K562 (cell line): Measurements from ENCODE around the gene SEMA6B. TPM values are rescaled to one million over a fixed set of nuclear protein-coding genes. Genes with fewer than 3 reads are reported as not detected.

ENCODE experiments used
- ATAC-seq: fragments of 200-7000 bp; cut with Tn5 transposase; 3 replicates; pipeline ENCODE4 v1.9.1; 2020; ENCODE audit warnings: moderate library complexity
- BruUV-seq: library from RNA; stranded (reverse); fragments of 400-500 nt; replicated peaks from 2 replicates; lab custom pipeline; 2021; lab: Mats Ljungman, UMichigan
- CTCF ChIA-PET: fragments of 300-600 bp; formaldehyde crosslinking; extraction: SDS; loops from one replicate; lab custom pipeline; 2021; ENCODE audit warnings: low intra/inter-chr PET ratio; lab: Yijun Ruan, JAX
- POLR2A ChIA-PET: fragments of 300-600, 350-650 bp; sonication (Branson Sonifier 250); formaldehyde crosslinking; extraction: SDS; loops from one replicate; lab custom pipeline; 2021; ENCODE audit warnings: antibody characterized with exemption, inconsistent platforms; lab: Yijun Ruan, JAX
- DNase-seq, 4 experiments: peaks; one replicate each; pipeline versions ENCODE4 v3.0.0 to v3.0.0-alpha.2; 2011 to 2018; ENCODE audit warnings: low spot score in 3 of 4, mixed read lengths in 3 of 4; ENCODE audit errors: extremely low read depth in 1 of 4
- FAIRE-seq: peaks from 2 replicates; lab custom pipeline; 2011; peaks lifted over from hg19 to GRCh38; lab: Jason Lieb, UNC
- H2AFZ ChIP-seq: 2 replicates; pipeline ENCODE4 v1.6.0; 2011; ENCODE audit warnings: low read depth, low read length, control low read depth, inconsistent platforms
- H3K27ac ChIP-seq: fragments of 200-600 bp; 3 replicates; pipeline ENCODE4 v1.8.0; 2011; ENCODE audit warnings: low read depth, mild to moderate bottlenecking, control low read depth, inconsistent platforms, low read length, moderate library complexity, mixed read lengths; ENCODE audit errors: extremely low read depth
- H3K27me3 ChIP-seq, 2 experiments: fragments of 300-600 bp in 1 of 2; 2 replicates in 1 of 2; 3 replicates in 1 of 2; pipeline versions ENCODE4 v1.6.0 to v1.8.0; 2011; ENCODE audit warnings: inconsistent platforms in 2 of 2, low read length in 2 of 2, mild to moderate bottlenecking in 1 of 2, mixed read lengths in 1 of 2, moderate library complexity in 1 of 2; ENCODE audit not compliant: control insufficient read depth in 2 of 2, insufficient read depth in 2 of 2
- H3K36me3 ChIP-seq: fragments of 300-600 bp; 3 replicates; pipeline ENCODE4 v1.8.0; 2011; ENCODE audit warnings: mild to moderate bottlenecking, low read length, inconsistent platforms; ENCODE audit not compliant: control insufficient read depth, insufficient read depth
- H3K4me1 ChIP-seq, 2 experiments: fragments of 200-600 bp in 1 of 2; replicated peaks in 1 of 2; 2 replicates in 1 of 2; 3 replicates in 1 of 2; pipeline versions ENCODE4 v1.5.1 to v1.8.0; 2011; ENCODE audit warnings: inconsistent platforms in 2 of 2, low read length in 2 of 2, mild to moderate bottlenecking in 1 of 2, mixed read lengths in 1 of 2, moderate library complexity in 1 of 2; ENCODE audit not compliant: control insufficient read depth in 2 of 2, insufficient read depth in 2 of 2
- H3K4me2 ChIP-seq: 2 replicates; pipeline ENCODE4 v1.6.1; 2011; ENCODE audit warnings: low read length, control low read depth, inconsistent platforms, mixed read lengths; ENCODE audit not compliant: insufficient read depth
- H3K4me3 ChIP-seq: fragments of 200-600 bp; sonication (generic), shearing (Covaris generic); 2 replicates; pipeline ENCODE4 v1.5.1; 2016; ENCODE audit warnings: control low read depth, inconsistent platforms
- H3K79me2 ChIP-seq: fragments of 200-600 bp; 3 replicates; pipeline ENCODE4 v1.8.0; 2011; ENCODE audit warnings: low read length, inconsistent platforms; ENCODE audit not compliant: control insufficient read depth, insufficient read depth
- H3K9ac ChIP-seq, 2 experiments: 2 replicates each; pipeline versions ENCODE4 v1.6.0 to v1.6.1; 2011; ENCODE audit warnings: low read depth in 2 of 2, low read length in 2 of 2, control low read depth in 1 of 2, inconsistent platforms in 1 of 2, mild to moderate bottlenecking in 1 of 2, mixed read lengths in 1 of 2; ENCODE audit not compliant: insufficient read depth in 1 of 2
- H3K9me1 ChIP-seq: one replicate; pipeline ENCODE4 v1.6.0; 2011; ENCODE audit warnings: inconsistent platforms, mild to moderate bottlenecking, low read length, moderate library complexity; ENCODE audit not compliant: control insufficient read depth, insufficient read depth
- H3K9me3 ChIP-seq: replicated peaks from 2 replicates; pipeline ENCODE4 v1.5.1; 2011; ENCODE audit warnings: low read depth, low read length, inconsistent platforms; ENCODE audit not compliant: control insufficient read depth, insufficient read depth
- H4K20me1 ChIP-seq: replicated peaks from 2 replicates; pipeline ENCODE4 v1.6.1; 2011; ENCODE audit warnings: low read length, inconsistent platforms, mixed read lengths; ENCODE audit not compliant: control insufficient read depth, insufficient read depth
- BDP1 ChIP-seq: IDR thresholded peaks from 3 replicates; pipeline ENCODE4 v1.6.1; 2011; ENCODE audit not compliant: insufficient read length, insufficient read depth
- FIP1L1 ChIP-seq: fragments of 200-400 bp; formaldehyde crosslinking; IDR thresholded peaks from 2 replicates; pipeline ENCODE4 v1.6.1; 2018; ENCODE audit warnings: mild to moderate bottlenecking, low read depth, low read length; ENCODE audit not compliant: poor library complexity, severe bottlenecking
- MAX ChIP-seq: sonication (generic); formaldehyde crosslinking; IDR thresholded peaks from 2 replicates; pipeline ENCODE4 v1.9.0; 2022; ENCODE audit warnings: mild to moderate bottlenecking, missing genetic modification reagents
- NR0B1 ChIP-seq: fragments of 450-650 bp; IDR thresholded peaks from one replicate; pipeline ENCODE4 v1.6.1; 2018; ENCODE audit warnings: mild to moderate bottlenecking, moderate library complexity; ENCODE audit not compliant: partially characterized antibody
- USF1 ChIP-seq: sonication (generic); formaldehyde crosslinking; IDR thresholded peaks from 2 replicates; pipeline ENCODE4 v1.9.0; 2022; ENCODE audit warnings: mild to moderate bottlenecking, missing genetic modification reagents
- ZNF384 ChIP-seq: IDR thresholded peaks from 2 replicates; pipeline ENCODE4 v1.6.1; 2012; ENCODE audit warnings: low read depth, low read length, improper control_type of control experiment
- WGBS: fragments of 100-300 bp; shearing (Covaris generic); methylation state at CpG from one replicate; pipeline ENCODE4 v1.1.6; 2016; ENCODE audit warnings: low coverage, mixed read lengths; ENCODE audit not compliant: insufficient coverage; ENCODE audit errors: missing lambda C conversion rate; 5-methylcytosine and 5-hydroxymethylcytosine counted together
- in situ Hi-C: fragments of 300-500 bp; cut with MboI; formaldehyde crosslinking; loops from 4 replicates; pipeline ENCODE4 v1.15.0; 2018; ENCODE audit warnings: inconsistent platforms, mixed read lengths
- intact Hi-C: fragments of 100-400 bp; cut with micrococcal nuclease; formaldehyde crosslinking; loops from 2 replicates; pipeline ENCODE4 v1.14.2; 2022
- polyA plus RNA-seq, 8 experiments: library from polyadenylated mRNA; depleted of rRNA in 4 of 8; stranded (reverse) in 5 of 8; unstranded in 3 of 8; fragments of >200 nt; fragmentation: Nextera tagmentation in 2 of 8; fragmentation: Illumina TruSeq in 1 of 8; extraction: Ambion mirVana in 2 of 8; extraction: Trizol in 1 of 8; gene quantifications; 2 replicates each; pipeline versions ENCODE4 v1.2.1 to v1.2.3, GENCODE V29; 2011 to 2014; ENCODE audit warnings: inconsistent platforms in 1 of 8, missing spikeins in 1 of 8
- total RNA-seq, 7 experiments: library from RNA; depleted of rRNA in 6 of 7; stranded (reverse); fragments of >200 nt in 6 of 7; fragmentation: Illumina TruSeq in 2 of 7; extraction: Trizol in 2 of 7; gene quantifications; 2 replicates each; pipeline versions ENCODE4 v1.2.1 to v1.2.3, GENCODE V29; 2011 to 2021; ENCODE audit warnings: low replicate concordance in 1 of 7
- TF ChIP-seq, protein P1 (sequence below): sonication (generic); formaldehyde crosslinking; IDR thresholded peaks from 2 replicates; pipeline ENCODE4 v1.8.0; 2022; ENCODE audit warnings: mild to moderate bottlenecking, missing genetic modification reagents

SEMA6B gene
- total and polyA plus RNA-seq, 9 of the 15 experiments (the other 6 are each of a cell fraction or from before 2014, with no cell fraction given): 0.65 to 4.6 (median 2.5) TPM; not detected in 2

GRCh38 chr19:4548238-4548584 is 11.3 kb downstream of the SEMA6B start:
- no peaks in the 10 kb centered on the region for H3K9me1 ChIP-seq
- no peak overlapping the region for H3K27ac ChIP-seq
- no peaks in the 10 kb centered on the region for H3K9me3 ChIP-seq
- no peaks in the 10 kb centered on the region for H4K20me1 ChIP-seq
- DNase-seq (no peak), FAIRE-seq (no peak), ATAC-seq (no peak)
- H3K79me2 ChIP-seq: no peaks in the 10 kb centered on the region
- no peak overlapping the region for H3K4me2 ChIP-seq
- 0 out of 2 replicates have a peak, but pooled peaks have one; percentile 15 for TF ChIP-seq USF1
- no peak for TF ChIP-seq ZNF384
- TF ChIP-seq, protein P1, sequence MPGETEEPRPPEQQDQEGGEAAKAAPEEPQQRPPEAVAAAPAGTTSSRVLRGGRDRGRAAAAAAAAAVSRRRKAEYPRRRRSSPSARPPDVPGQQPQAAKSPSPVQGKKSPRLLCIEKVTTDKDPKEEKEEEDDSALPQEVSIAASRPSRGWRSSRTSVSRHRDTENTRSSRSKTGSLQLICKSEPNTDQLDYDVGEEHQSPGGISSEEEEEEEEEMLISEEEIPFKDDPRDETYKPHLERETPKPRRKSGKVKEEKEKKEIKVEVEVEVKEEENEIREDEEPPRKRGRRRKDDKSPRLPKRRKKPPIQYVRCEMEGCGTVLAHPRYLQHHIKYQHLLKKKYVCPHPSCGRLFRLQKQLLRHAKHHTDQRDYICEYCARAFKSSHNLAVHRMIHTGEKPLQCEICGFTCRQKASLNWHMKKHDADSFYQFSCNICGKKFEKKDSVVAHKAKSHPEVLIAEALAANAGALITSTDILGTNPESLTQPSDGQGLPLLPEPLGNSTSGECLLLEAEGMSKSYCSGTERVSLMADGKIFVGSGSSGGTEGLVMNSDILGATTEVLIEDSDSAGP (CRISPR knock-in tag): no peak
- TF ChIP-seq BDP1: no peak
- TF ChIP-seq NR0B1: no peak
- peak; percentile 33; the same call in 1 of the 2 replicates for TF ChIP-seq MAX
- no peak for TF ChIP-seq FIP1L1
- no peak overlapping the region for H3K9ac ChIP-seq
- in situ Hi-C loops (no loop called here), intact Hi-C loops (no loop called here)
- BruUV-seq: no TSS peak
- WGBS: 61% methylated on average over 13 of the region's 14 CpGs
- H3K4me3 ChIP-seq: no peak overlapping the region
- ChIA-PET POLR2A (interaction anchor here (0.8 to 1.1 kb wide), 2 partner anchors 8 to 9 kb away, joined by 3 to 4 read pairs; no protein-coding TSS in a partner anchor), CTCF (no interaction called here)
- no peaks in the 10 kb centered on the region for H3K27me3 ChIP-seq
- no peak overlapping the region for H2AFZ ChIP-seq
- no peaks in the 10 kb centered on the region for H3K36me3 ChIP-seq
- H3K4me1 ChIP-seq: peaks cover 0 to 36% of the 10 kb centered on the region in 2 experiments; a peak in 4 of 5 replicates
